Hepatocyte (in vitro differentiated cells): Measurements from ENCODE around the gene KLF2.

ENCODE experiments used
- EZH2 ChIP-seq: fragments of 200-600 bp; sonication (generic); IDR thresholded peaks from 2 replicates; pipeline ENCODE4 v1.6.1; 2016; ENCODE audit warnings: antibody characterized with exemption, mild to moderate bottlenecking, borderline replicate concordance
- EZH2phosphoT487 ChIP-seq: fragments of 200-600 bp; sonication (generic); IDR thresholded peaks from one replicate; pipeline ENCODE4 v1.6.1; 2018; ENCODE audit warnings: antibody characterized with exemption, mild to moderate bottlenecking, low read depth, moderate library complexity; ENCODE audit not compliant: unreplicated experiment, severe bottlenecking
- TF ChIP-seq, protein P1 (sequence below): fragments of 200-600 bp; sonication (generic); IDR thresholded peaks from 2 replicates; pipeline ENCODE4 v1.5.1; 2016; ENCODE audit warnings: antibody characterized with exemption, mild to moderate bottlenecking; ENCODE audit not compliant: poor library complexity

DNA sequence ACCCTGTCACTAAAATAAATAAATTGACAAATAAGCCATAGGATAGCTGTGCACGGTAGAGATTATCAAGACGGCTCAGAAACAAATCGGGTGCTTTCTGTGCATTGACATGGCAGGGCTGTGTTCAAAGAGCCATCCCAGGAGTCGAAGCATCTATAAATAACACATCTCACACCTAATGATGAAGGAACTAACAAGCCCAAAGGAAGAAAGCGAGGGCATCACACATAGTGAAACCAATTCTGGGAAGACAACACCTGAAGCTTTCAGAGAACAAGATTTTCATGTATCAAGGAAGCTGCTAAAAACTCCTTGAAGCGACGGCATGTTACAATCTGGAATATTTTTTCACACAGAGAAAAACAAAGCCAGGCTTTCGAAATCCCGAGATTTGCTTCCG, 36.1 kb downstream of the KLF2 start:
- TF ChIP-seq, protein P1, sequence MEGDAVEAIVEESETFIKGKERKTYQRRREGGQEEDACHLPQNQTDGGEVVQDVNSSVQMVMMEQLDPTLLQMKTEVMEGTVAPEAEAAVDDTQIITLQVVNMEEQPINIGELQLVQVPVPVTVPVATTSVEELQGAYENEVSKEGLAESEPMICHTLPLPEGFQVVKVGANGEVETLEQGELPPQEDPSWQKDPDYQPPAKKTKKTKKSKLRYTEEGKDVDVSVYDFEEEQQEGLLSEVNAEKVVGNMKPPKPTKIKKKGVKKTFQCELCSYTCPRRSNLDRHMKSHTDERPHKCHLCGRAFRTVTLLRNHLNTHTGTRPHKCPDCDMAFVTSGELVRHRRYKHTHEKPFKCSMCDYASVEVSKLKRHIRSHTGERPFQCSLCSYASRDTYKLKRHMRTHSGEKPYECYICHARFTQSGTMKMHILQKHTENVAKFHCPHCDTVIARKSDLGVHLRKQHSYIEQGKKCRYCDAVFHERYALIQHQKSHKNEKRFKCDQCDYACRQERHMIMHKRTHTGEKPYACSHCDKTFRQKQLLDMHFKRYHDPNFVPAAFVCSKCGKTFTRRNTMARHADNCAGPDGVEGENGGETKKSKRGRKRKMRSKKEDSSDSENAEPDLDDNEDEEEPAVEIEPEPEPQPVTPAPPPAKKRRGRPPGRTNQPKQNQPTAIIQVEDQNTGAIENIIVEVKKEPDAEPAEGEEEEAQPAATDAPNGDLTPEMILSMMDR: no peak
- TF ChIP-seq EZH2: no peak
- no peak for TF ChIP-seq EZH2phosphoT487
